GM12872 (cell line): Measurements from ENCODE around the gene PIGU.

ENCODE experiments used
- CTCF ChIP-seq: IDR thresholded peaks from 3 replicates; pipeline ENCODE4 v1.5.1; 2011; ENCODE audit warnings: low read depth, mild to moderate bottlenecking, low read length, moderate library complexity; ENCODE audit not compliant: insufficient read depth

The PIGU gene

GRCh38 chr20:34628026-34628425 is 48.9 kb downstream of the PIGU start:
- no peak for TF ChIP-seq CTCF

DNA sequence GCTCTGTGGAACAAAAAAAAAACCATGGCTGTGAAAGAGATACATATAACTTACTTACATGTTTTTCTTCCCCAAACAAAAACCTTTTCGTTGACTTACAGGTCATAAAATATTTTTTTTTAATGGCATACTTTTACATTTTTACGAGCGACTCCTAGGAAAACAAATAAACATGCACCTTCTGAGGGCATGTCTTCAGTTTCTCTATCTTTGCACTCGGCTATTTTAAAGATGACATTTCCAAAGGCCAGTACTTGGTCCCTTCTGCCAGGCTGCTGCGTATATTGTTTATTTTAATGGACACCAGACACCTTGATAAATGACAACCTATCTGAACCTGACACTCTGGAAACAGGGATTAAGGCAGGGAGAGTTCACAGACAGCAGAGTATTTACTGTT is 49.4 kb downstream of the PIGU start:
- no peak for TF ChIP-seq CTCF

- no peak for TF ChIP-seq CTCF
Measured at GRCh38 chr20:34626992-34627391, 49.9 kb downstream of the PIGU start.

GRCh38 chr20:34624629-34625028 is 52.3 kb downstream of the PIGU start:
- TF ChIP-seq CTCF = no peak

- TF ChIP-seq CTCF = no peak
Measured at GRCh38 chr20:34622821-34623451, 54.0 kb downstream of the PIGU start.

DNA sequence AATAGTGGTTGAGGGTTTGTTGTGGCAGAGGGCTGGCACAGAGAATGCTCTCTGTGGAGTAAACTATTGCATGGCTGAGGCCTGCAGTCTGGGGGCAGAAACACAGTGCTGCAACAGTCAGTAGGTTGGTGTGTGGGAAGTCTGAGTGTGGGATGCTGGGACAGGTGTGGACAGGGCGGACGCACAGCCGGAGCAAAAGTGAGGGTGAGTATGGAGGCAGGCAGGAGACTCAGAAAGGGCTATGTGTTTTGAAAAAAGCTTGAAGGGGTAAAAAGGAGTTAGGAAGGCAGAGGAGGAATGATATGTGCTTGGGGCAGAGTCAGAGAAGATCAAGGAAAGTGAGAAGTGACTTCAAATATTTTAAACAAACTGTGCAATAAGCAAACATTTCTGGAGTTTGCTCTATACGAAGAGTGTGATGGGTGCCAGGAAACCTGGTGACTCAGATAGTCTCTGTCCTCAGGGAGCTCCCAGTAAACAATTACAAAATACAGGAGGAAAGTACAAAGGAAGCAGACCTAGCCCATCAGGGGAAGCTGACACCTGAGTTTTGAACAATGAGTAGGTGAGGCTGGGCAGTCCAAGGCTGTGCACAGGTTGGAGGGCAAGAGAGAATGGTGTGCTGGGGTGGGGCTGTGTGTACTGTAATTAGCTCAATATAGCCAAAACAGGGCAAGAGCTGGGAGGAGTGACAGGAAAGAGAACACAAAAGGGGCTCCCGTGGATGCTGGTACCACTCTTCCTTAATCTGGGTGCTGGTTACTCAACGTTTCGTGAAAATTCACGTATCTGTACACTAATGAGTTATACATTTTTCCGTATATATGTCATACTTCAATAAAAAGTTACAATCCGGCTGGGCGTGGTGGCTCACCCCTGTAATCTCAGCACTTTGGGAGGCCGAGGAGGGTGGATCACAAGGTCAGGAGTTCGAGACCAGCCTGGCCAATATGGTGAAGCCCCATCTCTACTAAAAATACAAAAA is 55.2 kb downstream of the PIGU start:
- TF ChIP-seq CTCF = no peak

DNA sequence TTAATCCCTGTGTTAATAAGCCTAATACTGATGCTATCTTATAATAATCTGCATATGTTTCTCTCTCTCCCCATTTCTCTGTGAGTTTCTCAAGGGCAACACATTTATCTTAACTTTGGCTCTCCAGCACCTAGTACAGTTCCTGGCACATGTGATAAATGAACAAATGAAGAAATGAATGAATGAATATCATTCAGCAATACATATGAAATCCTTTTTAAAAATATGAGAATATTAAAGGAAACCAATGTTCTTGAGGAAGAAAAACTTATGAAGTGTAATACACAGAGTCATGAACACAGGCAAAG is 55.9 kb downstream of the PIGU start:
- TF ChIP-seq CTCF = no peak
